Kidney epithelial cell (primary cell): ENCODE measurements around the gene WDR90. TPM values are rescaled to one million over a fixed set of nuclear protein-coding genes. Genes with fewer than 3 reads are reported as not detected.
A peak's percentile ranks its signal among the peaks of the same experiment; 100 is the strongest.

Experiments used
- DNase-seq: peaks from one replicate; pipeline ENCODE4 v3.0.0-alpha.2; 2010; ENCODE audit warnings: low read depth
- H3K27me3 ChIP-seq: 2 replicates; pipeline ENCODE4 v1.6.0; 2011; ENCODE audit warnings: low read length; ENCODE audit not compliant: control insufficient read depth, insufficient read depth
- H3K36me3 ChIP-seq: 2 replicates; pipeline ENCODE4 v1.5.1; 2011; ENCODE audit warnings: low read length; ENCODE audit not compliant: control insufficient read depth, insufficient read depth
- H3K4me3 ChIP-seq: 2 replicates; pipeline ENCODE4 v1.5.1; 2011; ENCODE audit warnings: low read depth, mild to moderate bottlenecking, control low read depth, low read length
- total RNA-seq: library from RNA; depleted of rRNA; stranded (reverse); fragments of >200 nt; gene quantifications from 2 replicates; pipeline ENCODE4 v1.2.3, GENCODE V29; 2015
- TF ChIP-seq, protein P1 (sequence below): IDR thresholded peaks from 2 replicates; pipeline ENCODE4 v1.5.1; 2011; ENCODE audit warnings: mild to moderate bottlenecking, moderate library complexity, low read length, control low read depth, inconsistent platforms; ENCODE audit not compliant: insufficient read depth, poor library complexity, severe bottlenecking

WDR90 gene
- total RNA-seq, 1 donor from 2014 or later, result 17.0 TPM

DNA sequence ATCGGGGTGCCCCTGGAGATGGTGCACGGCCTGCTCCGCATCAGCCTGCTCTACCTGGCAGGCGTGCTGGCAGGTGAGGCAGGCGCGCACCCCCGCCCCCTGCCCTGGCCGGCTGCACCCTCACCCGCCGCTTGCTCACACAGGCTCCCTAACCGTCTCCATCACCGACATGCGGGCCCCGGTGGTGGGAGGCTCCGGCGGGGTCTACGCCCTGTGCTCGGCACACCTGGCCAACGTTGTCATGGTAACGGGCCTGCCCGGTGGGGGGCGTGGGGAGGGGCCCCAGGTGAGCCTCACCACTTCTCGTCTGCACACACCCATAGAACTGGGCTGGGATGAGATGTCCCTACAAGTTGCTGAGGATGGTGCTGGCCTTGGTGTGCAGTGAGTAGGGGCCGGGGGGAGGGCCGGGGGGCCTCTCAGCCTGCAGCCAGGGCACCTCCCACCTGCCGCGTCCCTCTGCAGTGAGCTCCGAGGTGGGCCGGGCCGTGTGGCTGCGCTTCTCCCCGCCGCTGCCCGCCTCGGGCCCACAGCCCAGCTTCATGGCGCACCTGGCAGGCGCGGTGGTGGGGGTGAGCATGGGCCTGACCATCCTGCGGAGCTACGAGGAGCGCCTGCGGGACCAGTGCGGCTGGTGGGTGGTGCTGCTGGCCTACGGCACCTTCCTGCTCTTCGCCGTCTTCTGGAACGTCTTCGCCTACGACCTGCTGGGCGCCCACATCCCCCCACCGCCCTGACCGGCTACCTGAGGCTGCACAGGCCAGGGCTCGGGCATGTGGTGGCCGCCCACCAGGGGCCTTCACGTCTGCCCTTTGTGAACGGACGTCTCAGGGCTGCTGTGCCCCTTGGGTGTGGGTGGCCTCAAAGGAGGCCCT lies 28.4 kb downstream of the WDR90 start:
- TF ChIP-seq, protein P1, sequence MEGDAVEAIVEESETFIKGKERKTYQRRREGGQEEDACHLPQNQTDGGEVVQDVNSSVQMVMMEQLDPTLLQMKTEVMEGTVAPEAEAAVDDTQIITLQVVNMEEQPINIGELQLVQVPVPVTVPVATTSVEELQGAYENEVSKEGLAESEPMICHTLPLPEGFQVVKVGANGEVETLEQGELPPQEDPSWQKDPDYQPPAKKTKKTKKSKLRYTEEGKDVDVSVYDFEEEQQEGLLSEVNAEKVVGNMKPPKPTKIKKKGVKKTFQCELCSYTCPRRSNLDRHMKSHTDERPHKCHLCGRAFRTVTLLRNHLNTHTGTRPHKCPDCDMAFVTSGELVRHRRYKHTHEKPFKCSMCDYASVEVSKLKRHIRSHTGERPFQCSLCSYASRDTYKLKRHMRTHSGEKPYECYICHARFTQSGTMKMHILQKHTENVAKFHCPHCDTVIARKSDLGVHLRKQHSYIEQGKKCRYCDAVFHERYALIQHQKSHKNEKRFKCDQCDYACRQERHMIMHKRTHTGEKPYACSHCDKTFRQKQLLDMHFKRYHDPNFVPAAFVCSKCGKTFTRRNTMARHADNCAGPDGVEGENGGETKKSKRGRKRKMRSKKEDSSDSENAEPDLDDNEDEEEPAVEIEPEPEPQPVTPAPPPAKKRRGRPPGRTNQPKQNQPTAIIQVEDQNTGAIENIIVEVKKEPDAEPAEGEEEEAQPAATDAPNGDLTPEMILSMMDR, result no peak
- no peak for DNase-seq
- H3K36me3 ChIP-seq, result no peaks in the 10 kb centered on the region
- peaks cover 21% of the 10 kb centered on the region for H3K27me3 ChIP-seq
- H3K4me3 ChIP-seq, result no peak overlapping the region

DNA sequence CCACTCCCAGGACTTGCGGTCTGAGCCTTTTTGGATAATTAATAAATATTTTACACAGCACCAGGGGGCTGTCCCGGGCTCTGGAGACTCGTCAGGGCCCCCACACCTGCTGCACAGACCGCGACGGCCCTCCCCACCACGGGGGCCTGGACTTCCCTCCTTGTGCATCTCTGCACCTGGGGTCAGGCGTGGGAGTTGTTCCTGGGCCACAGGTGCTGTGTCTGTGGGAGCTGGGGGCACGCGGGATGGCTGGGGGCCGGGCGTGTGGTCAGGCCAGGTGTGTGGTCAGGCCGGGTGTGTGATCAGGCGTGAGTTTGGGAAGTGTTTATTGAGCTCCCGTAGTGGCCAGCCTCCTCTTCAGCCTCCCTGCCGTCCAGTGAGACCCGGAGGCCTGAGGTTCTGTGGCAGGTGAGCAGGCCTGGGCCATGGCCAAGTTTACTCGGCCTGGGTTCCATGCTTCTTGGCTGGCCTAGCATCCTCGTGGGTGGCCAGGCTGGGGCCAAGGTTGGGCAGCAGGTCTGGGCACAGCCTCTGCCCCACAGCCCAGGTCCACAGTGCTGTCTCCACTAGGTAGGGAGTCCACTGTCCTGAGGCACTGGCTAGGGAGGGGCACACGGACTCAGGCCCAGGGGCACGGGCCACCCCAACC lies 29.2 kb downstream of the WDR90 start:
- H3K27me3 ChIP-seq, result peaks cover 21% of the 10 kb centered on the region
- no peak for DNase-seq
- H3K36me3 ChIP-seq, result peaks cover 1% of the 10 kb centered on the region
- TF ChIP-seq, protein P1, result no peak
- no peak overlapping the region for H3K4me3 ChIP-seq

DNA sequence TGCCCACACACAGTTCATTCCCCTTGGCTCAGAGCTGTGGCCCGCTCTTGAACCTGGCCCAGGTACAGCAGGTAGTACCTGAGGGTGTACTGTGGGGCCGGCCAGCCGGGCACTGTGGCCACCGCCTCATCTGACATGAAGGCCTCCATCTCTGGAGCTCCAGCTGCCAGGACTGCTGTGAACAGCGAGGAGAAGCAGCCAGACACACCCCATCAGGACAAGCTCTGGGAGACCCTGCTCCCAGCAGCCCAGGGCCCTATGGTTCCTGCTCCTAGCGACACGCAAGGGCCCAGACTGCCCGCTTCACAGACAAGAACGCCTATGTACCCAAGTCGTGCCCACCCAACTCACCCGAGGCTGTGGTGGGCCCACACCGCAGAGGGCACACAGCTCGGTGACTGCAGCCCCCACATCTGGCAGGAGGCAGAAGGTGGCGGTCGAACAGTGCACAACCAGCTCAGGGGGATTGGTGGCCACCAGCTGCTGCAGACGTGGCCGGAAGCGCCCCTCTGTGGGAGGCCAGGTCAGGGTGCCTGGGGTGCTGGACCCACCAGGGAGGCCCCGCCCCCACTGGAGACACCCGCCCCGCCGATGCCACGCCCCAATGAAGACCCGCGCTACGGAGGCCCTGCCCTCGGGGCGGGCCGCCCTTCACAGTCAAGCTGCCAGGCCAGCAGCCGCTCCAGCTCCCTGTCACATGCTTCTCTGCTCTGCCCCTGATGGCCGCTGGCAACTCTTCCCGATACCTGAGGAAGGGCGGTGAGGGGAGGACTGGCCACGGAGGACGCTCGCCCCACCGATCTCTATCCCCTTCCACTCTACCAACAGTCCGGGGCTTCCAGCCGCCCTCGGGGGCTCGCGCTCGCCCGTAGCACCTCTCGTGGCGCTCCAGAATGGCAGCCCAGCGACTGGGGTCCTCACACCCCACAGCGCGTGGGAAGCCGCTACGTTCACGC lies 30.0 kb downstream of the WDR90 start:
- TF ChIP-seq, protein P1, result no peak
- DNase-seq, result no peak
- H3K36me3 ChIP-seq, result peaks cover 1% of the 10 kb centered on the region

DNA sequence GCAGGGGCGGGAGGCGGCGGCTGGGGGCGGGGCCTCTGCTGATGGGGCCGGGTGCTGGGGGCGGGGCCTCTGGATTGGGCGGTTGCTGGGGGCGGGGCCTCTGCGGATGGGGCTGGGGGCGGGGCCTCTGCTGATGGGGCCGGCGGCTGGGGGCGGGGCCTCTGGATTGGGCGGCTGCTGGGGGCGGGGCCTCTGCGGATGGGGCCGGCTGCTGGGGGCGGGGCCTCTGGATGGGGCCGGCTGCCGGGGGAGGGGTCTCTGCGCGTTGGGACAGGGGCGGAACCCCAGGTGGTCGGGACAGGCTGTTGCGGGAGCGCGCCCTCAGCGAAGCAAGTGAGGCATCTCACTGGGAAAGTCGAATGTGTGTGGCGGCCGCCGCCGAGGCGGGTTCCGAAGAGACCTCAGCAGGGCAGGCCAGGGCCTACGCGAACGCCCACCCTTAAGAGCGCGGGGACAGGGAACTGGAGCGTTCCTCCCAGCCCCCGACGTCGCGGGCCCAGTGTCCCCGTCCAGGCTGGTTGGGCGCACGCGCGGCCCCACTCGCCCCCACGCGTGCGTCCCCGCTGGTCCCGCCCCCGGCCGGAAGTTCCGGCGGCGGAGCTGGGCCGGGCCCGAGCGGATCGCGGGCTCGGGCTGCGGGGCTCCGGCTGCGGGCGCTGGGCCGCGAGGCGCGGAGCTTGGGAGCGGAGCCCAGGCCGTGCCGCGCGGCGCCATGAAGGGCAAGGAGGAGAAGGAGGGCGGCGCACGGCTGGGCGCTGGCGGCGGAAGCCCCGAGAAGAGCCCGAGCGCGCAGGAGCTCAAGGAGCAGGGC lies 30.9 kb downstream of the WDR90 start, which contains the start of gene STUB1:
TSS of gene STUB1 (plus strand) at position 597 of the 811 bp plus-strand sequence. CDS start at position 713, 116 bp downstream.
- TF ChIP-seq, protein P1, result no peak
- DNase-seq, result peak; percentile 28
- Histone ChIP-seq H3K4me3 (peak within 1 kb of the TSS; percentile 77), H3K27me3 (peaks cover 21% of the 10 kb centered on the region), H3K36me3 (peaks cover 1% of the 10 kb centered on the region)

More for the DNA sequence above, 30.0 kb downstream of the WDR90 start:
- H3K27me3 ChIP-seq, result peaks cover 21% of the 10 kb centered on the region
- H3K4me3 ChIP-seq, result peak overlapping the region; percentile 49

DNA sequence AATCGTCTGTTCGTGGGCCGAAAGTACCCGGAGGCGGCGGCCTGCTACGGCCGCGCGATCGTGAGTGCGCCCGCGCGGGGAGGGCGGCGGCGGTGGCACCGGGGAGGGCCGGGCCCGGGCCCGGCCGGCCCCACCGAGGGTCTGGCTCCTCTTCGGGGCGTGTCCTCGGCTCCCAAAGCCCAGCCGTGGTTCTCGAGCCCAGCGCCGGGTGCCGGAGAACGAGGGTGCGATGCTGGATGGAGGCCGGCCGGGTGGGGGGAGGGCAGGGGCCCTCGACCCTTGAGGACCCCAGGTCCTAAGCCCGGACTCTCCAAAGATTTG lies 31.4 kb downstream of the WDR90 start:
- peaks cover 1% of the 10 kb centered on the region for H3K36me3 ChIP-seq
- no peak for DNase-seq
- peaks cover 19% of the 10 kb centered on the region for H3K27me3 ChIP-seq
- peak overlapping the region; percentile 77 for H3K4me3 ChIP-seq
- TF ChIP-seq, protein P1, result no peak
